Vagina (tissue), 2 donors: Measurements from ENCODE around the gene C6orf62.

ENCODE experiments used
- CTCF ChIP-seq, 3 experiments: fragments of 450-650 bp in 2 of 3; fragments of 200-600 bp in 1 of 3; sonication (generic) in 1 of 3; IDR thresholded peaks; one replicate each; pipeline ENCODE4 v1.5.1; 2017 to 2019; ENCODE audit warnings: antibody characterized with exemption in 3 of 3, mild to moderate bottlenecking in 2 of 3, moderate library complexity in 2 of 3
- POLR2A ChIP-seq, 2 donors: fragments of 450-650 bp; IDR thresholded peaks; one replicate each; pipeline ENCODE4 v1.6.1; 2017; ENCODE audit warnings: antibody characterized with exemption in 2 of 2, mild to moderate bottlenecking in 2 of 2, moderate library complexity in 2 of 2
- POLR2AphosphoS5 ChIP-seq, 2 donors: sonication (generic); formaldehyde crosslinking; IDR thresholded peaks; one replicate each; pipeline ENCODE4 v1.9.0; 2017; ENCODE audit warnings: antibody characterized with exemption in 2 of 2, mild to moderate bottlenecking in 2 of 2, low read depth in 1 of 2; ENCODE audit not compliant: insufficient read depth in 1 of 2

- no peak for TF ChIP-seq CTCF (IDR thresholded peaks at IDR 0.05)
- no peak for TF ChIP-seq POLR2AphosphoS5 (IDR thresholded peaks at IDR 0.05; ENCODE audit: insufficient read depth in 1 of 2, low read depth in 1 of 2)
- no peak for TF ChIP-seq POLR2A (IDR thresholded peaks at IDR 0.05)
Measured at GRCh38 chr6:24723270-24723669, 4.3 kb upstream of the C6orf62 start.
